Smooth muscle cell of trachea (primary cell): Measurements from ENCODE around the gene SSTR5. TPM values are rescaled to one million over a fixed set of nuclear protein-coding genes. Genes with fewer than 3 reads are reported as not detected.

ENCODE experiments used
- total RNA-seq: library from RNA; depleted of rRNA; stranded (reverse); fragments of >200 nt; gene quantifications from 2 replicates; pipeline ENCODE4 v1.2.1, GENCODE V29; 2014

SSTR5 gene
- total RNA-seq = not detected in 2 replicates

DNA sequence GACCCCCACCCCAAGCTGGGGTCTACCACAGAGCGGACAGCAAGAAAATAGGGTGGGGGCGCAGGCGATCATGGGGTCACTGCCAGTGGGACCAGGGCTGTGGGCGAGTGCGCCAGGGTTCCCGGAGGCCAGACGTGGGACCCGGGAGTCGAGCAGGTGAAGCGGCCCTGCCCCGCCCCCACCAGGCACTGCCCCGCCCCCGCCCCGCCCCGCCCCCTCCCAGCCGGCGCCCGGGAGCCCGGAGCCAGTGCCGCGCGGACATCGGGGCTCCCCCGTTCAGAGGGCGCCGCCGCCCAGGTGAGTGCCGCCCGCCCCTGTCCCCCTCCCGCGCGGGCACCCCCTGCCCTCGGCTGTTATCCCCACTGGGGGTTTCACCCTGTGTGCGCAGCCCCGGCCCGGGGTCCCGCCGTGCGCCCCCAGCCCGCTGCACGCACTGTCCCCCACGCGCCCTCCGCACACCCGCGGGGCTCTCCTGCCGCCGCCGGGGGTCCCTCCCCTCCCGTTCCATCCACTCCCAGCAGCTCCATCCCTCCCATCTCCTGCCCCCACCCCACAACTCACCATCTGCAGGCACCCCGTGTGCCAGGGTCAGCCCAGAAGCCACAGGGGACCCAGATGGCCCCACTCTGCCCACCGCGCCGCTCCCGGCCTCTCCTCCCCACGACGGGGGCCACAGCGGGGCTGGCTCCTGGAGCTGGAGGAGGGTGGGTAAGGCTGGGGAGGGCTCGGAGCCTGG lies at the start of gene SSTR5:
Gene SSTR5 (plus strand): TSS at position 222 of the 736 bp plus-strand sequence. CDS start 6,122 bp downstream, outside the sequence.

DNA sequence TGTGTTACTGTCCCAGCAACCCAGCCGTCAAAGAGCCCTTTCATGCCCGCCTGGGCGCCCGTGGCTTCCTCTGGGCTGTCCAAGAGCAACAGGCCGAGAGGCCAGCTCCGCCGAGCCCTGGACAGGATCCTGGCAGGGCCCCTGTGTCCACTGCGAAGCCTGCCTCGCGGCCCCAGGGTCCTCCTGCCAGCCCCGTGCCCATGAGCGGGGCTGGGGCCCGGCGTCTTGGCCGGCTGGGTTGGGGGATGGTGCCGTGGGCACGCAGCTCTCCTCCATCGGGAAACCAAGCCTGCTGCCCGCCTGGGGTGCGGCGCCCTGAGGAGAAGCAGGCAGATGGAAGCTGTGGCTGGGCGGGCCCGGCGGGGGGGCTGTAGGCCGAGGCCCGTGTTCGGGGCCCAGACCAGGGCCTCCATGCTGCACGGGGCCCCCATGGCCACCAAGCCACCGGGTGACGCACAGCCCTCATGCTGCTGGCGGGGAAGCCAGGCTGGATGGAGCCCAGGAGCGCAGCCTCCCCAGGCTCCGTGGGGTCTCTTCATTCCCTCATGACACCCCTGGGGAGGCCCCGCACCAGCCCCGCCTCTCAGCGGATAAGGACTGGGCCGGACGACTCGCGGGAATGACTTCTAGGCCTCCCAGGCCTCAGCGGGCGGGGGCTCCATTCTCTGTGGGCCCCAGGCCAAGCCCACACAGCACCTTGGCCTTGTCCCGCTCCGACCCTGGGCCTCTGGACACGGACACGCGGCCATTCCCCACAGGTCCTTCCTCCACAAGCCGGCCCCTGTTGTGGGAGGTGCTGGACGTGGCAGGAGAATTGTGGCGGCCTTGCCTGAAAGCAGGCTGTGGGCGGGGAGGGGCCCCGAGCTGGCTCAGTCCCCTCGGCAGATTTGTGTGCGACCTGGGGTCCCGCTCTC lies 23.9 kb downstream of the SSTR5 start, which contains the start of gene C1QTNF8:
Gene C1QTNF8 (minus strand): TSS at position 76 of the 914 bp plus-strand sequence. CDS start 1,322 bp downstream, outside the sequence.

Other genes with a start within 250 kb of the SSTR5 start
- gene LMF1, start 101.8 kb upstream of the SSTR5 start, total RNA-seq = 22.7 and 36.4 TPM in 2 replicates
- under 0.01 and 0.17 TPM in 2 replicates for gene SOX8, start 91.0 kb upstream of the SSTR5 start, total RNA-seq
- not detected in 2 replicates for gene C1QTNF8, start 23.5 kb downstream of the SSTR5 start, total RNA-seq
- 0.15 and 0.33 TPM in 2 replicates for gene CACNA1H, start 80.4 kb downstream of the SSTR5 start, total RNA-seq
- gene TPSG1, start 152.5 kb downstream of the SSTR5 start, total RNA-seq = not detected in 2 replicates
- gene TPSB2, start 157.4 kb downstream of the SSTR5 start, total RNA-seq = not detected in 2 replicates
- gene TPSAB1, start 168.0 kb downstream of the SSTR5 start, total RNA-seq = not detected in 2 replicates
- not detected in 2 replicates for gene TPSD1, start 183.3 kb downstream of the SSTR5 start, total RNA-seq
- gene UBE2I, start 236.9 kb downstream of the SSTR5 start, total RNA-seq = 54.7 and 83.8 TPM in 2 replicates